HUDEP-2 (cell line): Measurements from ENCODE around the gene CFAP251.
"Not testable (repeated sequence)": the region's sequence is repeated elsewhere in the genome, so short reads cannot be mapped to it uniquely, and the experiment has no call there.

ENCODE experiments used
- DNase-seq, 76 experiments: peaks; one replicate each; lab custom pipeline; 2025; ENCODE audit not compliant: unreplicated experiment in 76 of 76; lab: John Stamatoyannopoulos, UW

Gene CFAP251

GRCh38 chr12:121899590-121899989, 18.8 kb upstream of the CFAP251 start:
- DNase-seq, result no peak

- peak in 6 of 76 experiments; percentile 5 to 36 (median 11) for DNase-seq
Measured at GRCh38 chr12:121903202-121903601, 15.2 kb upstream of the CFAP251 start.

- DNase-seq, result no peak
Measured at GRCh38 chr12:121905746-121906145, 12.6 kb upstream of the CFAP251 start.

- DNase-seq, result no peak
Measured at GRCh38 chr12:121908702-121909101, 9.7 kb upstream of the CFAP251 start.

GRCh38 chr12:121911824-121912585, 6.4 kb upstream of the CFAP251 start:
- no peak for DNase-seq

- no peak for DNase-seq
Measured at GRCh38 chr12:121915841-121916321, 2.5 kb upstream of the CFAP251 start.

GRCh38 chr12:121916719-121917118, 1.7 kb upstream of the CFAP251 start:
- DNase-seq, result no peak

- no peak for DNase-seq
Measured at GRCh38 chr12:121918679-121919038, 267 bp downstream of the CFAP251 start.

GRCh38 chr12:121921066-121921465, 2.7 kb downstream of the CFAP251 start:
- DNase-seq, result no peak

- no peak for DNase-seq
Measured at GRCh38 chr12:121925358-121925695, 6.9 kb downstream of the CFAP251 start.

GRCh38 chr12:121926874-121927706, 8.7 kb downstream of the CFAP251 start:
- DNase-seq, result peak in 1 of 76 experiments; percentile 5

- no peak for DNase-seq
Measured at GRCh38 chr12:121927813-121928212, 9.4 kb downstream of the CFAP251 start.

GRCh38 chr12:121929545-121929944, 11.2 kb downstream of the CFAP251 start:
- not testable (repeated sequence) for DNase-seq

GRCh38 chr12:121930862-121931261, 12.5 kb downstream of the CFAP251 start:
- DNase-seq, result no peak

GRCh38 chr12:121932176-121932536, 13.8 kb downstream of the CFAP251 start:
- DNase-seq, result no peak

- no peak for DNase-seq
Measured at GRCh38 chr12:121932914-121933521, 14.6 kb downstream of the CFAP251 start.

- DNase-seq, result peak in 71 of 76 experiments; percentile 5 to 80 (median 54)
Measured at GRCh38 chr12:121933522-121934308, 15.3 kb downstream of the CFAP251 start.

GRCh38 chr12:121934309-121934664, 15.9 kb downstream of the CFAP251 start:
- no peak for DNase-seq

- no peak for DNase-seq
Measured at GRCh38 chr12:121937654-121938053, 19.3 kb downstream of the CFAP251 start.

- DNase-seq, result no peak
Measured at GRCh38 chr12:121939186-121939585, 20.8 kb downstream of the CFAP251 start.
